Endodermal cell (in vitro differentiated cells): Measurements from ENCODE around the gene ST6GAL1. TPM values are rescaled to one million over a fixed set of nuclear protein-coding genes. Genes with fewer than 3 reads are reported as not detected.
A peak's percentile ranks its signal among the peaks of the same experiment; 100 is the strongest.
"Not testable (repeated sequence)": the region's sequence is repeated elsewhere in the genome, so short reads cannot be mapped to it uniquely, and the experiment has no call there.

ENCODE experiments used
- DNase-seq: peaks from one replicate; pipeline ENCODE4 v3.0.0-alpha.2; 2017
- H3K27ac ChIP-seq: 2 replicates; pipeline ENCODE4 v1.5.1; 2013; ENCODE audit warnings: mild to moderate bottlenecking, low read depth, low read length, moderate library complexity
- H3K27me3 ChIP-seq: 2 replicates; pipeline ENCODE4 v1.6.1; 2013; ENCODE audit warnings: mild to moderate bottlenecking, low read length, moderate library complexity; ENCODE audit not compliant: insufficient read depth, control insufficient read depth, poor library complexity, severe bottlenecking
- H3K36me3 ChIP-seq: 2 replicates; pipeline ENCODE4 v1.7.0; 2013; ENCODE audit warnings: mild to moderate bottlenecking, low read length, moderate library complexity; ENCODE audit not compliant: control insufficient read depth, insufficient read depth
- H3K4me1 ChIP-seq: one replicate; pipeline ENCODE4 v1.7.0; 2013; ENCODE audit warnings: low read length; ENCODE audit not compliant: control insufficient read depth, insufficient read depth
- H3K4me3 ChIP-seq: 2 replicates; pipeline ENCODE4 v1.5.1; 2013; ENCODE audit warnings: mild to moderate bottlenecking, low read length, moderate library complexity
- H3K9ac ChIP-seq: 2 replicates; pipeline ENCODE4 v1.6.1; 2013; ENCODE audit warnings: mild to moderate bottlenecking, low read length, moderate library complexity; ENCODE audit not compliant: poor library complexity, severe bottlenecking; ENCODE audit errors: extremely low read depth
- H3K9me3 ChIP-seq: 2 replicates; pipeline ENCODE4 v1.6.1; 2013; ENCODE audit warnings: mild to moderate bottlenecking, low read length, moderate library complexity; ENCODE audit not compliant: control insufficient read depth
- H3K27ac Mint-ChIP-seq: 2 replicates; pipeline ENCODE4 v1.8.0; 2020; ENCODE audit warnings: mixed read lengths
- H3K27me3 Mint-ChIP-seq: 2 replicates; pipeline ENCODE4 v1.8.0; 2021; ENCODE audit warnings: mild to moderate bottlenecking, mixed read lengths; ENCODE audit not compliant: insufficient read depth
- H3K36me3 Mint-ChIP-seq: 2 replicates; pipeline ENCODE4 v1.8.0; 2020; ENCODE audit warnings: low read depth, mixed read lengths
- H3K4me1 Mint-ChIP-seq: 2 replicates; pipeline ENCODE4 v1.8.0; 2020; ENCODE audit warnings: mixed read lengths
- H3K4me3 Mint-ChIP-seq: 2 replicates; pipeline ENCODE4 v1.8.0; 2020; ENCODE audit warnings: mild to moderate bottlenecking, moderate library complexity, mixed read lengths
- H3K9me3 Mint-ChIP-seq: 2 replicates; pipeline ENCODE4 v1.8.0; 2020; ENCODE audit warnings: mild to moderate bottlenecking, mixed read lengths
- WGBS, 2 experiments: methylation state at CpG; one replicate each; pipeline versions ENCODE4 v1.1.5 to v1.1.7; 2013; ENCODE audit warnings: missing lambda C conversion rate in 2 of 2, mixed read lengths in 1 of 2; ENCODE audit not compliant: insufficient coverage in 1 of 2, insufficient read length in 1 of 2; 5-methylcytosine and 5-hydroxymethylcytosine counted together
- total RNA-seq, 2 donors: library from RNA; stranded (reverse); fragmentation: NEBNext Ultra II Directional in 1 of 2; extraction: Animal tissue kit (Norgen Biotek cat#: 25700) in 1 of 2; gene quantifications; 2 replicates in 1 of 2; 3 replicates in 1 of 2; pipeline ENCODE4 v1.2.1, GENCODE V29; 2021
- TF ChIP-seq, protein P1 (sequence below): fragments of 200-600 bp; sonication (generic); conservative IDR thresholded peaks from 2 replicates; pipeline ENCODE4 v1.5.0; 2021; ENCODE audit warnings: antibody characterized with exemption, mild to moderate bottlenecking

ST6GAL1 gene
- total RNA-seq, 2 donors from 2014 or later, result 79.3 to 82.4 TPM

DNA sequence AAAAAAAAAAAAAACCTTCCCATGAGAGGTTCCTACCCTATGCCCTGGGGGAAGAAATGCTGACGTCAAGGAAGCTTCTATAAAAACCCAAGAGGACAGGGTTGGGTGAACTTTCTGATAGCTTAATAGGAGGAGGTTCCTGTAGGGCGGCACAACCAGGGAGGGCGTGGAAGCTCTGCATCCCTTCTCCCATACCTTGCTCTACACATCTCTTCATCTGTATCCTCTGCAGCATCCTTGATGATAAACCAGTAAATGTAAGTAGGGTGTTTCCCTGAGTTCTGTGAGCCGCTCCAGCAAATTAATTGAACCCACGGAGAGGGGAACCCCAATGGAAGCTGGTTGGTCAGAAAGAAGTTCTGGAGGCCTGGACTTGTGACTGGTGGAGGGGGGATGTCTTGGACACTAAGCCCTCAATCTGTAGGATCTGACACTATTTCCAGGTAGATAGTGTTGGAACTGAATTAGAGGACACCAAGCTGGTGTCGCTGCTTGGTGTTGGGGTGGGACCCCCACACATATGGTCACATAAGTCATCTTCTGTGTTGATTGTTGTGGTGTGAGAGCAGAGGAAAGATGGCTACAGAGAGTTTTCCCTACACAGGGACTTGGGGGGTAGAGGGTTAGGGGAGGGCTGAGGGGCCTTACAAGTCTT, 91.5 kb downstream of the ST6GAL1 start:
- Histone ChIP-seq H3K4me3 (no peak overlapping the region), H3K9me3 (no peaks in the 10 kb centered on the region), H3K4me1 (peaks cover 27% of the 10 kb centered on the region), H3K36me3 (peaks cover 6% of the 10 kb centered on the region), H3K27me3 (no peaks in the 10 kb centered on the region), H3K27ac (no peak overlapping the region), H3K9ac (peak overlapping the region; percentile 35)
- WGBS, 2 experiments, result 80 to 95% methylated on average over 1 to 5 of the region's 6 CpGs
- H3K27ac Mint-ChIP-seq, result peak overlapping the region; percentile 92
- peaks cover 22% of the 10 kb centered on the region for H3K36me3 Mint-ChIP-seq
- H3K4me3 Mint-ChIP-seq, result no peak overlapping the region
- peaks cover 61% of the 10 kb centered on the region for H3K4me1 Mint-ChIP-seq
- H3K27me3 Mint-ChIP-seq, result no peaks in the 10 kb centered on the region
- TF ChIP-seq, protein P1, sequence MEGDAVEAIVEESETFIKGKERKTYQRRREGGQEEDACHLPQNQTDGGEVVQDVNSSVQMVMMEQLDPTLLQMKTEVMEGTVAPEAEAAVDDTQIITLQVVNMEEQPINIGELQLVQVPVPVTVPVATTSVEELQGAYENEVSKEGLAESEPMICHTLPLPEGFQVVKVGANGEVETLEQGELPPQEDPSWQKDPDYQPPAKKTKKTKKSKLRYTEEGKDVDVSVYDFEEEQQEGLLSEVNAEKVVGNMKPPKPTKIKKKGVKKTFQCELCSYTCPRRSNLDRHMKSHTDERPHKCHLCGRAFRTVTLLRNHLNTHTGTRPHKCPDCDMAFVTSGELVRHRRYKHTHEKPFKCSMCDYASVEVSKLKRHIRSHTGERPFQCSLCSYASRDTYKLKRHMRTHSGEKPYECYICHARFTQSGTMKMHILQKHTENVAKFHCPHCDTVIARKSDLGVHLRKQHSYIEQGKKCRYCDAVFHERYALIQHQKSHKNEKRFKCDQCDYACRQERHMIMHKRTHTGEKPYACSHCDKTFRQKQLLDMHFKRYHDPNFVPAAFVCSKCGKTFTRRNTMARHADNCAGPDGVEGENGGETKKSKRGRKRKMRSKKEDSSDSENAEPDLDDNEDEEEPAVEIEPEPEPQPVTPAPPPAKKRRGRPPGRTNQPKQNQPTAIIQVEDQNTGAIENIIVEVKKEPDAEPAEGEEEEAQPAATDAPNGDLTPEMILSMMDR, result no peak
- no peak for DNase-seq
- no peaks in the 10 kb centered on the region for H3K9me3 Mint-ChIP-seq

DNA sequence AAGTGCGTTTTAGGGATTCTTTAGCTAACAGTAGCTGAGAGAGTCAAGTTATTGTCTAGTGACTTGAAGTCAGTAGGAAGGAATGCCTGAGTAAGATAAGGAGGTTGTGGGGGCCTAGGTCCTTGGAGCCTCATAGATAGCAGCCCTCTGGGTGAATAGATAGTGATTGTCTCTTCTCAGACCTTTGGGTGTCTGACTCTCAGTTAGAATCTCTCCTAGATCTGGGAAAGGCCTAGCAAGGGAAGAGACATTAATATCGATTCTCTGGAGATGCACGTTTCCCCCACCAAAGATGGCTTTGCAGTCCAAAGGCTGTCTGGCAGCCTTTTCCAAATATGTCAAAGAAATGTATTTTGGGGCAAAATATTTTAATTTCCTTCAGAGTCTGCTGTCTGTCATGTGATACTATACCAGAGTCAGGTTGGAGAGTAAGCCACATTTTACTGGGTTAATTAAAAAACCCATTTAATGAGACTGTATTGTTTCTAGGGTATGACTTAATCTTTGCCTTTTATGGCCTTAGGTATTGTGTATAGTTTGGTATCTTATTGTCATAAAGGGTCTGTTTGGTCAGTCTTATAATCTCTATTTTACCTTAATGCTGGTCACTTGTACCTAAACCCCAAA, 92.2 kb downstream of the ST6GAL1 start:
- no peaks in the 10 kb centered on the region for H3K27me3 ChIP-seq
- DNase-seq, result peak; percentile 43
- Mint-ChIP-seq H3K4me3 (no peak overlapping the region), H3K4me1 (peaks cover 62% of the 10 kb centered on the region), H3K27ac (peak overlapping the region; percentile 92), H3K9me3 (no peaks in the 10 kb centered on the region), H3K36me3 (peaks cover 18% of the 10 kb centered on the region), H3K27me3 (no peaks in the 10 kb centered on the region)
- H3K27ac ChIP-seq, result no peak overlapping the region
- no peaks in the 10 kb centered on the region for H3K9me3 ChIP-seq
- 71 to 76% methylated on average over 3 of the region's 3 CpGs for WGBS, 2 experiments
- peaks cover 5% of the 10 kb centered on the region for H3K36me3 ChIP-seq
- H3K9ac ChIP-seq, result no peak overlapping the region
- peaks cover 28% of the 10 kb centered on the region for H3K4me1 ChIP-seq
- peak overlapping the region; percentile 56 for H3K4me3 ChIP-seq
- TF ChIP-seq, protein P1, result no peak

DNA sequence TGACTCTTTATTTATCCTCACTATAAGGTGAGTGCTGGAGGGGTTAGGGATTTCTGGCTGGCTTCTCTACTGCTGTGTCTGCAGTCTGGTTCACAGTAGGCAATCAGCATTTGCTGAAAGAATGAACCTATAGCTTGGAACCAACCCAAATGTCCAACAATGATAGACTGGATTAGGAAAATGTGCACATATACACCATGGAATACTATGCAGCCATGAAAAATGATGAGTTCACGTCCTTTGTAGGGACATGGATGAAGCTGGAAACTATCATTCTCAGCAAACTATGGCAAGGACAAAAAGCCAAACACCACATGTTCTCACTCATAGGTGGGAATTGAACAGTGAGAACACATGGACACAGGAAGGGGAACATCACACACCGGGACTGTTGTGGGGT, 93.0 kb downstream of the ST6GAL1 start:
- WGBS, 2 experiments, result 97% methylated on average over 2 of the region's 2 CpGs; no CpG with 5 or more reads in 1 of the 2 experiments
- H3K4me3 ChIP-seq, H3K27ac ChIP-seq, H3K4me3 Mint-ChIP-seq, DNase-seq, H3K27me3 ChIP-seq, H3K9me3 Mint-ChIP-seq, H3K9me3 ChIP-seq, H3K27me3 Mint-ChIP-seq, H3K9ac ChIP-seq, H3K36me3 ChIP-seq: not testable (repeated sequence)
- Mint-ChIP-seq H3K27ac (peak overlapping the region; percentile 92), H3K36me3 (peaks cover 15% of the 10 kb centered on the region), H3K4me1 (peaks cover 64% of the 10 kb centered on the region)
- peaks cover 26% of the 10 kb centered on the region for H3K4me1 ChIP-seq
